SK-N-MC (cell line): Measurements from ENCODE around the gene ZNF804B.

ENCODE experiments used
- DNase-seq: peaks from one replicate; pipeline ENCODE4 v3.0.0-alpha.2; 2011; ENCODE audit warnings: low read depth, low spot score
- H3K27ac ChIP-seq: fragments of 200-600 bp; sonication (generic); 2 replicates; pipeline ENCODE4 v1.5.1; 2016; ENCODE audit warnings: mixed run types
- H3K36me3 ChIP-seq: fragments of 200-600 bp; sonication (generic); 2 replicates; pipeline ENCODE4 v1.6.1; 2017; ENCODE audit warnings: antibody characterized with exemption, low read length, mixed read lengths; ENCODE audit not compliant: insufficient read depth
- H3K4me3 ChIP-seq: fragments of 200-600 bp; sonication (generic); 2 replicates; pipeline ENCODE4 v1.5.1; 2016
- H3K9ac ChIP-seq: fragments of 200-600 bp; sonication (generic); 2 replicates; pipeline ENCODE4 v1.8.0; 2017; ENCODE audit warnings: mixed run types, mixed read lengths; ENCODE audit not compliant: insufficient read length
- H3K9me3 ChIP-seq: fragments of 200-600 bp; sonication (generic); 2 replicates; pipeline ENCODE4 v1.6.1; 2017; ENCODE audit warnings: low read depth, mild to moderate bottlenecking, antibody characterized with exemption, low read length, moderate library complexity, mixed read lengths
- EZH2 ChIP-seq: fragments of 200-600 bp; sonication (generic); IDR thresholded peaks from one replicate; pipeline ENCODE4 v1.6.1; 2017; ENCODE audit warnings: antibody characterized with exemption
- FOXP2 ChIP-seq: optimal IDR thresholded peaks from 2 replicates; pipeline ENCODE3; 2011; ENCODE audit warnings: mild to moderate bottlenecking, moderate library complexity; ENCODE audit not compliant: insufficient read depth; ENCODE audit errors: extremely low read length, control extremely low read depth
- POLR2AphosphoS5 ChIP-seq: IDR thresholded peaks from 2 replicates; pipeline ENCODE4 v1.6.1; 2012; ENCODE audit warnings: mild to moderate bottlenecking, low read depth, low read length, borderline replicate concordance

Gene ZNF804B

GRCh38 chr7:88801046-88801445 is 41.5 kb downstream of the ZNF804B start:
- no peak overlapping the region for H3K27ac ChIP-seq
- H3K4me3 ChIP-seq: no peak overlapping the region
- DNase-seq: no peak
- TF ChIP-seq EZH2 (no peak), FOXP2 (no peak), POLR2AphosphoS5 (no peak)
- no peaks in the 10 kb centered on the region for H3K9me3 ChIP-seq
- H3K9ac ChIP-seq: no peak overlapping the region
- H3K36me3 ChIP-seq: no peaks in the 10 kb centered on the region

- H3K27ac ChIP-seq: no peak overlapping the region
- H3K9me3 ChIP-seq: no peaks in the 10 kb centered on the region
- H3K36me3 ChIP-seq: no peaks in the 10 kb centered on the region
- DNase-seq: no peak
- no peak for TF ChIP-seq POLR2AphosphoS5
- no peak for TF ChIP-seq FOXP2
- no peak for TF ChIP-seq EZH2
- no peak overlapping the region for H3K9ac ChIP-seq
- no peak overlapping the region for H3K4me3 ChIP-seq
These were observed 47.0 kb downstream of the ZNF804B start for GRCh38 chr7:88806280-88807037.

- DNase-seq: no peak
- TF ChIP-seq FOXP2 (no peak), POLR2AphosphoS5 (no peak), EZH2 (no peak)
- no peaks in the 10 kb centered on the region for H3K36me3 ChIP-seq
- no peak overlapping the region for H3K27ac ChIP-seq
- no peak overlapping the region for H3K4me3 ChIP-seq
- H3K9me3 ChIP-seq: no peaks in the 10 kb centered on the region
- H3K9ac ChIP-seq: no peak overlapping the region
These were observed 59.1 kb downstream of the ZNF804B start for GRCh38 chr7:88818552-88818951.

GRCh38 chr7:88826222-88826621 is 66.7 kb downstream of the ZNF804B start:
- Histone ChIP-seq H3K9me3 (no peaks in the 10 kb centered on the region), H3K36me3 (no peaks in the 10 kb centered on the region)

GRCh38 chr7:88835147-88835728 is 75.7 kb downstream of the ZNF804B start:
- H3K4me3 ChIP-seq: no peak overlapping the region
- H3K9me3 ChIP-seq: no peaks in the 10 kb centered on the region
- no peak overlapping the region for H3K9ac ChIP-seq
- no peak overlapping the region for H3K27ac ChIP-seq
- H3K36me3 ChIP-seq: no peaks in the 10 kb centered on the region
- TF ChIP-seq EZH2: no peak
- no peak for TF ChIP-seq POLR2AphosphoS5
- TF ChIP-seq FOXP2: no peak
- DNase-seq: no peak

More at GRCh38 chr7:88826222-88826621, 66.7 kb downstream of the ZNF804B start:
- Histone ChIP-seq H3K4me3 (no peak overlapping the region), H3K9ac (no peak overlapping the region), H3K27ac (no peak overlapping the region)
- DNase-seq: no peak
- TF ChIP-seq POLR2AphosphoS5: no peak
- TF ChIP-seq EZH2: no peak
- TF ChIP-seq FOXP2: no peak

- no peaks in the 10 kb centered on the region for H3K36me3 ChIP-seq
- DNase-seq: no peak
- no peak overlapping the region for H3K9ac ChIP-seq
- H3K27ac ChIP-seq: no peak overlapping the region
- no peak overlapping the region for H3K4me3 ChIP-seq
- no peaks in the 10 kb centered on the region for H3K9me3 ChIP-seq
- no peak for TF ChIP-seq FOXP2
- TF ChIP-seq POLR2AphosphoS5: no peak
- TF ChIP-seq EZH2: no peak
These were observed 82.7 kb downstream of the ZNF804B start for GRCh38 chr7:88842201-88842600.

- H3K9me3 ChIP-seq: no peaks in the 10 kb centered on the region
- H3K27ac ChIP-seq: no peak overlapping the region
- H3K36me3 ChIP-seq: no peaks in the 10 kb centered on the region
- TF ChIP-seq EZH2 (no peak), FOXP2 (no peak), POLR2AphosphoS5 (no peak)
- no peak for DNase-seq
- no peak overlapping the region for H3K4me3 ChIP-seq
- H3K9ac ChIP-seq: no peak overlapping the region
These were observed 85.6 kb downstream of the ZNF804B start for GRCh38 chr7:88845091-88845490.

GRCh38 chr7:88851220-88851619 is 91.7 kb downstream of the ZNF804B start:
- Histone ChIP-seq H3K36me3 (no peaks in the 10 kb centered on the region), H3K9ac (no peak overlapping the region), H3K4me3 (no peak overlapping the region), H3K27ac (no peak overlapping the region), H3K9me3 (0 out of 2 replicates have a peak, but pooled peaks cover 3% of the 10 kb centered on the region)
- no peak for TF ChIP-seq POLR2AphosphoS5
- TF ChIP-seq EZH2: no peak
- TF ChIP-seq FOXP2: no peak
- no peak for DNase-seq
